ENCODE results near the gene WDR81.
"Not testable (repeated sequence)": the region's sequence is repeated elsewhere in the genome, so short reads cannot be mapped to it uniquely, and the experiment has no call there.

WDR81 gene

DNA sequence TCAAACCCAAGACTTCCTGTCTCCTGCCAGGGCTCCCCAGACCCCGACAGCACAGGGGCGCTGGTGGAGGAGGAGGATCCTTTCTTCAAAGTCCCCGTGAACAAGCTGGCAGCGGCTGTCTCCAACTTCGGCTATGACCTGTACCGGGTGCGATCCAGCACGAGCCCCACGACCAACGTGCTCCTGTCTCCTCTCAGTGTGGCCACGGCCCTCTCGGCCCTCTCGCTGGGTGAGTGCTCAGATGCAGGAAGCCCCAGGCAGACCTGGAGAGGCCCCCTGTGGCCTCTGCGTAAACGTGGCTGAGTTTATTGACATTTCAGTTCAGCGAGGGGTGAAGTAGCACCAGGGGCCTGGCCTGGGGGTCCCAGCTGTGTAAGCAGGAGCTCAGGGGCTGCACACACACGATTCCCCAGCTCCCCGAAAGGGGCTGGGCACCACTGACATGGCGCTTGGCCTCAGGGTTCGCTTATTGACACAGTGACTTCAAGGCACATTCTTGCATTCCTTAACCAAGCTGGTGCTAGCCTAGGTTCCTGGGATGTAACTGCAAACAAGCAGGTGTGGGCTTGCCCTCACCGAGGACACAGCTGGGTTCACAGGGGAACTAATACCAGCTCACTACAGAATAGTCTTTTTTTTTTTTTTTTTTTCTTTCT, 45.4 kb downstream of the WDR81 start:
- in situ Hi-C loops (cut with MboI; ENCODE audit: low pct_unique_long_range_greater_than_20kb, low sequenced_read_pairs): no loop called here
- no peak for DNase-seq

DNA sequence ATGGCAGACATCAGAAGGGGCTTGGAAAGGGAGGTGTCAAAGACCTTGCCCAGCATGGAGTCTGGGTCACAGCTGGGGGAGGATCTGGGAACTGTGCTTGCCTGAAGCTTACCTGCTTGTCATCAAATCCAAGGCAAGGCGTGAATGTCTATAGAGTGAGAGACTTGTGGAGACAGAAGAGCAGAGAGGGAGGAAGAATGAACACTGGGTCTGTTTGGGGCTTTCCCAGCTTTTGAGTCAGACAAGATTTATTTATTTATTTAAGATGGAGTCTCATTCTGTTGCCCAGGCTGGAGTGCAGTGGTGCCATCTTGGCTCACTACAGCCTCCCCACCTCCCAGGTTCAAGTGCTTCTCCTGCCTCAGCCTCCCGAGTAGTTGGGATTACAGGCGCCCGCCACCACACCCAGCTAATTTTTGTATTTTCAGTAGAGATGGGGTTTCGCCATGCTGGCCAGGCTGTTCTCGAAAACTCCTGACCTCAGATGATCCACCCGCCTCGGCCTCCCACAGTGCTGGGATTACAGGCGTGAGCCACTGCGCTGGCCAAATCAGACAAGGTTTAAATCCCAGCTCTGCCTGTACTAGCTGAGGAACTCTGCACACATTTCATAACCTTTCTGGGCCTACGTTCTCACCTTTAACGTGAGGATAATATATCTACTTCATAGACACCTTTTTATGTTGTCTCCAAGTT, 48.6 kb downstream of the WDR81 start:
- DNase-seq; in situ Hi-C loops (cut with MboI; ENCODE audit: low pct_unique_long_range_greater_than_20kb, low sequenced_read_pairs): not testable (repeated sequence)

DNA sequence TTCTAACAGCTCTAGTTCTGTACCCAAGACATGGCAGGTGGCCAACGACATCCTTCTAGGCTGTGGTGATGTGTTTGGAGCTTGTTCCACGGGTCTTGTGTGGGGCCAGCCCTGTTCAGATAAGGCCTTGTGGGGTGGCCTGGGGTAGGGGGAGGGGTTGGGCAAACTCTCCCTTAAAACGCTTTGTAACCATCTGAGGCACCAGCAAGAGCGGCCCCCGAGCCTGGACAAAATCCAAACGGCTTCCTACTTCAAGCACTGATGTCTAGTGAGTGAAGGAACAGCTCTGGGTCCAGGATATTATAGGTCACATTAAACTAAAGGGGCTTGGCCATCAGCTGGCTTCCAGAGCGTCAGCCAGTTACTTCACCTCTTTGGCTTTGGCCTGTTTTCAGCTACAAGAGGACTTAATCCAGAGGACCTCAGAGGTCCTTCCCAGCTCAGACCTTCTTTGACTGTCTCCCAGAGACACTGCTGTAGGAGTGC, 49.2 kb downstream of the WDR81 start:
- in situ Hi-C loops (cut with MboI; ENCODE audit: low pct_unique_long_range_greater_than_20kb, low sequenced_read_pairs): no loop called here
- no peak for DNase-seq

DNA sequence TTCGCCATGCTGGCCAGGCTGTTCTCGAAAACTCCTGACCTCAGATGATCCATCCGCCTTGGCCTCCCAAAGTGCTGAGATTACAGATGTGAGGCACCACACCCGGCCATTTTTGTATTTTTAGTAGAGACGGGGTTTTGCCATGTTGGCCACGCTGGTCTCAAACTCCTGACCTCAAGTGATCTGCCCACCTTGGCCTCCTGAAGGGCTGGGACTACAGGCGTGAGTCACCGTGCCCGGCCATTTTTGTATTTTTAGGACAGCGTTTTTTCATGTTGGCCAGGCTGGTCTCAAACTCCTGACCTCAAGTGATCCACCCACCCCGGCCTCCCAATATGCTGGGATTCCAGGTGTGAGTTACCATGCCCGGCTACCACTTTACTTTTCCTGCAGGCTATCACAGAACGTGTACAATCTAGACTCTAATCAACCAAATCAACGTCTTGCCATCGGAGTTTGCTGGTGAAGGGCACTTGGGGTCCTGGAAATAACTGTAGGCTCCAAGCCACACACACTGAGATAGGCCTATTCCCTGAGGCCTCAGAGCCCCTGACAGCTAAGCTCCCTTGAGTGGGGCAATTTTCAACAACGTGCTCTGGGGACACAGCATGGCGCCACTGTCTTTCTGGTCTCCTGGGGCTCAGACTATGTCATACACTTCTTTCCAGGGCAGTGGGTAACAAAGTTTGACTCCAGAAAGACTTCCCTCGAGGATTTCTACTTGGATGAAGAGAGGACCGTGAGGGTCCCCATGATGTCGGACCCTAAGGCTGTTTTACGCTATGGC, 50.1 kb downstream of the WDR81 start:
- in situ Hi-C loops (cut with MboI; ENCODE audit: low pct_unique_long_range_greater_than_20kb, low sequenced_read_pairs): no loop called here
- no peak for DNase-seq

DNA sequence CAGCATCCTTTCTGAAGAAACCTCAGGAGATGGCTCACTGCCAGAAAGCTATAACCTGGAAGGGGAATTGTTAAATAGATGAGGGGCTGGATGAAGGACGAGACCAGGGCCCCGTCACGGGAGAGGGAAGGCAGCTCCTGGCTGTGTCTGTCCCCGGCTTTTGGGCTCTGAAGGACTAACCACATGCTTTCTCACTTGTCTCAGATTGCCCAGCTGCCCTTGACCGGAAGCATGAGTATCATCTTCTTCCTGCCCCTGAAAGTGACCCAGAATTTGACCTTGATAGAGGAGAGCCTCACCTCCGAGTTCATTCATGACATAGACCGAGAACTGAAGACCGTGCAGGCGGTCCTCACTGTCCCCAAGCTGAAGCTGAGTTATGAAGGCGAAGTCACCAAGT, 51.8 kb downstream of the WDR81 start:
- in situ Hi-C loops (cut with MboI; ENCODE audit: low pct_unique_long_range_greater_than_20kb, low sequenced_read_pairs): no loop called here

GRCh38 chr17:1776857-1777256, 52.4 kb downstream of the WDR81 start:
- no peak for DNase-seq
- in situ Hi-C loops (cut with MboI; ENCODE audit: low pct_unique_long_range_greater_than_20kb, low sequenced_read_pairs): no loop called here

More for the DNA sequence above, 51.8 kb downstream of the WDR81 start:
- DNase-seq: no peak

- DNase-seq: no peak
- in situ Hi-C loops (cut with MboI; ENCODE audit: low pct_unique_long_range_greater_than_20kb, low sequenced_read_pairs): no loop called here
Measured at GRCh38 chr17:1779571-1780131, 55.1 kb downstream of the WDR81 start.

DNA sequence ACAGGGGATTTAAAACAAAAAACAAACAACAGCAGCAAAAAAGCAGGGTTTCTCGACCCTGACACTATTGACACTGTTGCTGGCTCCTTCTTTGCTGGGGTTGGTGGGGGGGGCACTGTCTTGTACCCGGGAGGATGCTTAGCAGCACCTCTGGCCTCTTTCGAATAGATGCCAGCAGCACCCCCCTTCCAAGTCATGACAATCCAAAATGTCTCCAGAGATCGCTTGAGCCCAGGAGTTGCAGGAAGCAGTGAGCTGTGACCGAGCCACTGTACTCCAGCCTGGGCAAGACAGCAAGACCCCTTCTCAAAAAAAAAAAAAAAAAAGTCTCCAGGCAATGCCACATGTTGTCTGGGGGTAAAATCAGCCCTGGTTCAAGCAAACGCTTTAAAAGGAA, 57.7 kb downstream of the WDR81 start:
- in situ Hi-C loops (cut with MboI; ENCODE audit: low pct_unique_long_range_greater_than_20kb, low sequenced_read_pairs): no loop called here
- no peak for DNase-seq

GRCh38 chr17:1783271-1783670, 58.8 kb downstream of the WDR81 start:
- DNase-seq: no peak
- in situ Hi-C loops (cut with MboI; ENCODE audit: low pct_unique_long_range_greater_than_20kb, low sequenced_read_pairs): no loop called here

DNA sequence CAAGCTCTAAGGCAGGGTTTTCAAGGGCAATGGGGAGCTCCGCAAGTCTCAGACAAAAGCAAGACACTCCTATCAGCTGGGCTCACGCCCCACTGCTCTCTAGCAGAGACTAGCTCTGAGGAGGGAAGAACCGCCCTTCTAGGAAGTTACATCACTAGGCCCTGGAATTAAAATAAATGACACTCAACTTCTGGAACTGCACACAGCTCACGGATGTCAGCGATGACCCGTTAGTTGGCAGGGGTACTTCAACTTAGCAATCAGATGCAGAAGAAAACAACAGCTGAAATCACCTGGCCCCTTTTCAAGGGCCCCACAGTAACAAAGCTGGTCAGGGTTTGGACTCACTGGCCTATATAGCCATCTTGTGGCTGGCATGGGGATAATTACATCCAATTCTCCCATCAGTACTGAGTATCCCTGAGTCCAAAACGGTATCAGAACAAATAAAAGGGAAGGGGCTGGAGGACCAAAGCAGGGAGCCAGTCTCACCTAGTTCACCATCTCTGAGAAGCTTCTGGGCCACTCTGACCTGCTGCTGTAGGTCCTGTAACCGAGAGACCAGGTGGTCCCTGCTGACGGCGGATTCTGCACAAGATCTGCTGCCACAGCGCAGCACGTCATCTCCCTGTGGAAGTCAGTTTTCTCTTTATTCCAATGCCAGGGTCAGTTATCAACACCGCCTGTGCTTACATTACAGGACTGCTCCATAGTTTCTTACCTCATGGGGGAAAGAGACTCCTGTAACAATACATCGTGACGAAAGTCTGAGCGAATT, 59.5 kb downstream of the WDR81 start:
- in situ Hi-C loops (cut with MboI; ENCODE audit: low pct_unique_long_range_greater_than_20kb, low sequenced_read_pairs): no loop called here
- peak; percentile 55 for DNase-seq

GRCh38 chr17:1785930-1786329, 61.4 kb downstream of the WDR81 start:
- no peak for DNase-seq
- in situ Hi-C loops (cut with MboI; ENCODE audit: low pct_unique_long_range_greater_than_20kb, low sequenced_read_pairs): no loop called here

DNA sequence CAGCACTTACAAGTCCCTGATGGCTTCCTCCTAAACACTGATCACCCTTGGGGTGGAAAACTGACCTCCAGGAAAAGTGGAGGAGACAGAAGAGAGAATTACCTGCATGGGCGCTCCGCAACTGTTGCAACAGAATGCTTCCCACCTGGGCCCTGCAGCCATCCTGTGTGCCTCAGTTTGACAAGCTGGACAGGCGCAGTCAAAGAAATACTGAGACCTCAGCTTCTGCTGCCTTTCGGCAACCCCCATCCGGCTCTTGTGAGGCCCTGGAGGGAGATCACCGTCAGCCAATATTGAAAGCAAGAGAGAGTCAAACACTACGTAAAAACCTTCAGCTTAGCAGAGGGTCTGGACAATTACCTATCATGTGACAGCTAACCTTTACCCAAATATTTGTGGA, 62.2 kb downstream of the WDR81 start:
- DNase-seq: no peak
- in situ Hi-C loops (cut with MboI; ENCODE audit: low pct_unique_long_range_greater_than_20kb, low sequenced_read_pairs): no loop called here

GRCh38 chr17:1787301-1787902, 62.9 kb downstream of the WDR81 start:
- no peak for DNase-seq

More at GRCh38 chr17:1787301-1787902, 62.9 kb downstream of the WDR81 start:
- in situ Hi-C loops (cut with MboI; ENCODE audit: low pct_unique_long_range_greater_than_20kb, low sequenced_read_pairs): no loop called here

All from KBM-7 (cell line).